ENCODE measurements around the gene UFD1. TPM values are rescaled to one million over a fixed set of nuclear protein-coding genes. Genes with fewer than 3 reads are reported as not detected.

UFD1 gene
- total RNA-seq, 4 donors from 2014 or later, result 22.7 to 56.2 (median 38.2) TPM

GRCh38 chr22:19401483-19401882 is 77.5 kb downstream of the UFD1 start:
- Histone ChIP-seq H3K4me1 (no peaks in the 10 kb centered on the region), H3K27me3 (no peaks in the 10 kb centered on the region), H3K9me3 (no peaks in the 10 kb centered on the region), H3K36me3 (peaks cover 0 to 82% of the 10 kb centered on the region in 2 donors), H3K4me3 (no peak overlapping the region), H3K27ac (no peak overlapping the region)
- TF ChIP-seq POLR2A (IDR thresholded peaks at IDR 0.05) (no peak), CTCF (IDR thresholded peaks at IDR 0.05) (no peak), EP300 (IDR thresholded peaks at IDR 0.05) (no peak), POLR2AphosphoS5 (IDR thresholded peaks at IDR 0.05) (no peak)
- 93 to 94% methylated on average over 2 to 4 of the region's 4 CpGs for WGBS, 2 donors (ENCODE audit: low coverage in 1 of 2)
- ATAC-seq, result no peak

- Histone ChIP-seq H3K27ac (no peak overlapping the region), H3K9me3 (no peaks in the 10 kb centered on the region), H3K27me3 (no peaks in the 10 kb centered on the region), H3K4me1 (no peaks in the 10 kb centered on the region), H3K36me3 (peaks cover 0 to 82% of the 10 kb centered on the region in 2 donors), H3K4me3 (no peak overlapping the region)
- WGBS, 2 donors (ENCODE audit: low coverage in 1 of 2), result 93 to 95% methylated on average over 4 to 6 of the region's 6 CpGs
- ATAC-seq, result no peak
- TF ChIP-seq POLR2A (IDR thresholded peaks at IDR 0.05) (no peak), EP300 (IDR thresholded peaks at IDR 0.05) (no peak), POLR2AphosphoS5 (IDR thresholded peaks at IDR 0.05) (no peak), CTCF (IDR thresholded peaks at IDR 0.05) (no peak)
Observed at GRCh38 chr22:19400881-19401280, 78.1 kb downstream of the UFD1 start.

Other genes starting within 250 kb of the UFD1 start
- gene CLTCL1, start 187.5 kb downstream of the UFD1 start, total RNA-seq, result 10 to 100 TPM in 1 of 4 donors, 1 to 10 TPM in 3; 5.7 to 11.7 (median 8.4) TPM
- gene HIRA, start 47.5 kb downstream of the UFD1 start, total RNA-seq, result 10 to 100 TPM; 20.5 to 35.6 (median 26.0) TPM
- 10 to 100 TPM; 22.8 to 29.1 (median 25.8) TPM for gene MRPL40, start 46.6 kb downstream of the UFD1 start, total RNA-seq
- gene C22orf39, start 31.5 kb downstream of the UFD1 start, total RNA-seq, result 100 to 1,000 TPM in 2 of 4 donors, 10 to 100 TPM in 2; 69.4 to 107 (median 97.0) TPM
- gene CDC45, start 727 bp upstream of the UFD1 start, total RNA-seq, result 1 to 10 TPM in 1 of 4 donors, not detected in 3; 2.1 TPM
- 100 to 1,000 TPM in 2 of 4 donors, 10 to 100 TPM in 2; 29.6 to 149 (median 93.3) TPM for gene CLDN5, start 45.2 kb upstream of the UFD1 start, total RNA-seq
- 10 to 100 TPM; 21.9 to 51.1 (median 26.4) TPM for gene SEPTIN5, start 235.3 kb upstream of the UFD1 start, total RNA-seq
- gene GP1BB, start 244.3 kb upstream of the UFD1 start, total RNA-seq, result 10 to 100 TPM in 1 of 4 donors, 1 to 10 TPM in 3; 2.0 to 12.5 (median 5.6) TPM